HepG2 (cell line): ENCODE measurements around the gene PHTF2. TPM values are rescaled to one million over a fixed set of nuclear protein-coding genes. Genes with fewer than 3 reads are reported as not detected.

ENCODE experiments used
- ATAC-seq: fragments of 200-7000 bp; cut with Tn5 transposase; 3 replicates; pipeline ENCODE4 v1.9.1; 2020; ENCODE audit warnings: mild to moderate bottlenecking, moderate library complexity
- BruUV-seq: library from RNA; stranded (reverse); fragments of 400-500 nt; replicated peaks from 2 replicates; lab custom pipeline; 2021; lab: Mats Ljungman, UMichigan
- CTCF ChIA-PET: fragments of 300-600 bp; formaldehyde crosslinking; extraction: SDS; loops from one replicate; lab custom pipeline; 2021; ENCODE audit warnings: low total read pairs, inconsistent platforms, low intra/inter-chr PET ratio; lab: Yijun Ruan, JAX
- POLR2A ChIA-PET: fragments of 350-600 bp; sonication (Branson Sonifier 250); formaldehyde crosslinking; loops from one replicate; lab custom pipeline; 2020; ENCODE audit warnings: antibody characterized with exemption, inconsistent platforms; lab: Yijun Ruan, JAX
- DNase-seq: peaks from one replicate; pipeline ENCODE4 v3.0.0-alpha.2; 2015; ENCODE audit warnings: low spot score
- FAIRE-seq: peaks from 3 replicates; lab custom pipeline; 2011; peaks lifted over from hg19 to GRCh38; lab: Jason Lieb, UNC
- H2AFZ ChIP-seq: one replicate; pipeline ENCODE4 v1.6.1; 2011; ENCODE audit warnings: low read length, inconsistent platforms
- H3K27ac ChIP-seq: fragments of 300-600 bp; 3 replicates; pipeline ENCODE4 v1.8.0; 2011; ENCODE audit warnings: mixed run types, mild to moderate bottlenecking, mixed read lengths, low read length, inconsistent platforms; ENCODE audit not compliant: insufficient read depth; ENCODE audit errors: extremely low read length
- H3K27me3 ChIP-seq, 2 experiments: fragments of 200-600 bp in 1 of 2; 2 replicates in 1 of 2; 3 replicates in 1 of 2; pipeline versions ENCODE4 v1.6.0 to v1.8.0; 2011; ENCODE audit warnings: low read length in 2 of 2, mild to moderate bottlenecking in 2 of 2, moderate library complexity in 2 of 2, inconsistent platforms in 1 of 2; ENCODE audit not compliant: insufficient read depth in 2 of 2, control insufficient read depth in 1 of 2
- H3K36me3 ChIP-seq, 2 experiments: fragments of 200-600 bp in 1 of 2; replicated peaks in 1 of 2; 2 replicates in 1 of 2; 3 replicates in 1 of 2; pipeline versions ENCODE4 v1.5.1 to v1.8.0; 2011; ENCODE audit warnings: low read length in 2 of 2, inconsistent platforms in 1 of 2; ENCODE audit not compliant: insufficient read depth in 2 of 2, control insufficient read depth in 1 of 2
- H3K4me1 ChIP-seq: 2 replicates; pipeline ENCODE4 v1.5.1; 2012; ENCODE audit warnings: low read length, inconsistent platforms; ENCODE audit not compliant: insufficient read depth
- H3K4me2 ChIP-seq: 2 replicates; pipeline ENCODE4 v1.6.0; 2011; ENCODE audit warnings: low read depth, low read length, inconsistent platforms
- H3K4me3 ChIP-seq, 3 experiments: fragments of 200-600 bp in 1 of 3; sonication (generic), shearing (Covaris generic) in 1 of 3; replicated peaks in 1 of 3; 2 replicates each; pipeline ENCODE4 v1.5.1; 2011 to 2016; ENCODE audit warnings: low read length in 3 of 3, inconsistent platforms in 2 of 3, low read depth in 2 of 3, mild to moderate bottlenecking in 2 of 3, control low read depth in 1 of 3, mixed read lengths in 1 of 3; ENCODE audit not compliant: insufficient read depth in 1 of 3
- H3K79me2 ChIP-seq: one replicate; pipeline ENCODE4 v1.6.1; 2011; ENCODE audit warnings: low read length, inconsistent platforms; ENCODE audit not compliant: insufficient read depth
- H3K9ac ChIP-seq: 2 replicates; pipeline ENCODE4 v1.6.0; 2011; ENCODE audit warnings: mild to moderate bottlenecking, low read depth, low read length, inconsistent platforms; ENCODE audit not compliant: insufficient read depth
- H3K9me3 ChIP-seq: 2 replicates; pipeline ENCODE4 v1.5.1; 2012; ENCODE audit warnings: mild to moderate bottlenecking, low read length
- H4K20me1 ChIP-seq: 2 replicates; pipeline ENCODE4 v1.6.0; 2011; ENCODE audit warnings: inconsistent platforms, mild to moderate bottlenecking, low read length, moderate library complexity; ENCODE audit not compliant: insufficient read depth
- ASH2L ChIP-seq: fragments of 300-600, 200-600 bp; sonication (generic); IDR thresholded peaks from 2 replicates; pipeline ENCODE4 v1.7.0; 2017; ENCODE audit warnings: low read depth, mild to moderate bottlenecking, moderate library complexity, mixed read lengths, low read length; ENCODE audit not compliant: insufficient read length
- CEBPG ChIP-seq: IDR thresholded peaks from 2 replicates; pipeline ENCODE4 v1.6.1; 2016
- EZH2 ChIP-seq: conservative IDR thresholded peaks from 2 replicates; pipeline ENCODE4 v1.6.1; 2012; ENCODE audit warnings: mild to moderate bottlenecking, low read depth, low read length, moderate library complexity
- KDM5B ChIP-seq: sonication (generic); formaldehyde crosslinking; IDR thresholded peaks from 2 replicates; pipeline ENCODE4 v1.4.0; 2020; ENCODE audit warnings: missing genetic modification reagents, mild to moderate bottlenecking, borderline replicate concordance
- PAWR ChIP-seq: sonication (generic); formaldehyde crosslinking; IDR thresholded peaks from 2 replicates; pipeline ENCODE4 v1.4.0; 2020; ENCODE audit warnings: missing genetic modification reagents, mild to moderate bottlenecking, borderline replicate concordance
- PBX3 ChIP-seq: sonication (generic); formaldehyde crosslinking; IDR thresholded peaks from 2 replicates; pipeline ENCODE4 v1.8.1; 2023; ENCODE audit warnings: missing genetic modification reagents, inconsistent platforms, borderline replicate concordance
- RAD21 ChIP-seq: fragments of 450-650 bp; formaldehyde crosslinking; IDR thresholded peaks from 2 replicates; pipeline ENCODE4 v1.5.0; 2020; ENCODE audit warnings: mild to moderate bottlenecking
- RAD51 ChIP-seq: fragments of 450-650 bp; IDR thresholded peaks from 2 replicates; pipeline ENCODE4 v1.6.1; 2016; ENCODE audit warnings: borderline replicate concordance
- RORA ChIP-seq: sonication (generic); formaldehyde crosslinking; IDR thresholded peaks from 2 replicates; pipeline ENCODE4 v1.5.0; 2020; ENCODE audit warnings: mild to moderate bottlenecking, missing genetic modification reagents, moderate library complexity
- SMC3 ChIP-seq: IDR thresholded peaks from 2 replicates; pipeline ENCODE4 v1.6.1; 2011; ENCODE audit warnings: low read length, improper control_type of control experiment
- STAG1 ChIP-seq: sonication (generic); formaldehyde crosslinking; IDR thresholded peaks from 2 replicates; pipeline ENCODE4 v1.4.0; 2020; ENCODE audit warnings: missing genetic modification reagents
- TP53 ChIP-seq: sonication (generic); formaldehyde crosslinking; conservative IDR thresholded peaks from 2 replicates; pipeline ENCODE4 v1.4.0; 2020; ENCODE audit warnings: missing genetic modification reagents
- ZNF205 ChIP-seq: IDR thresholded peaks from 2 replicates; pipeline ENCODE4 v1.6.1; 2018; ENCODE audit warnings: missing biosample characterization, missing genetic modification reagents
- WGBS: methylation state at CpG from one replicate; pipeline ENCODE4 v1.1.6; 2017; ENCODE audit warnings: low lambda C conversion rate; 5-methylcytosine and 5-hydroxymethylcytosine counted together
- in situ Hi-C: cut with HindIII; loops from 2 replicates; pipeline ENCODE4 v1.10.0; 2017; ENCODE audit warnings: low pct_unique_long_range_greater_than_20kb; ENCODE audit not compliant: extremely low pct_ligation_motif_present
- intact Hi-C: fragments of 100-400 bp; cut with micrococcal nuclease; formaldehyde crosslinking; loops from one replicate; pipeline ENCODE4 v1.10.0; 2022; ENCODE audit not compliant: unreplicated experiment
- polyA plus RNA-seq, 8 experiments: library from polyadenylated mRNA; depleted of rRNA in 3 of 8; stranded (reverse) in 7 of 8; unstranded in 1 of 8; fragments of >200 nt; fragmentation: Illumina TruSeq in 4 of 8; extraction: Trizol in 4 of 8; gene quantifications; 2 replicates each; pipeline versions ENCODE4 v1.2.1 to v1.2.3, GENCODE V29; 2011 to 2016; ENCODE audit warnings: low read depth in 4 of 8, missing spikeins in 1 of 8, mixed read lengths in 1 of 8; ENCODE audit not compliant: insufficient read depth in 1 of 8
- total RNA-seq, 5 experiments: library from RNA; depleted of rRNA; stranded (reverse); fragments of >200 nt; fragmentation: Illumina TruSeq; extraction: Trizol; gene quantifications; 2 replicates each; pipeline ENCODE4 v1.2.3, GENCODE V29; 2016; ENCODE audit warnings: low read depth in 1 of 5
- TF ChIP-seq, protein P1 (sequence below): sonication (generic); formaldehyde crosslinking; IDR thresholded peaks from 2 replicates; pipeline ENCODE4 v1.4.0; 2020; ENCODE audit warnings: missing genetic modification reagents
- TF ChIP-seq, protein P2 (sequence below): sonication (generic); formaldehyde crosslinking; IDR thresholded peaks from 2 replicates; pipeline ENCODE4 v1.5.0; 2020; ENCODE audit warnings: mild to moderate bottlenecking, missing genetic modification reagents, moderate library complexity
- TF ChIP-seq, protein P3 (sequence below): sonication (generic); formaldehyde crosslinking; IDR thresholded peaks from 2 replicates; pipeline ENCODE4 v1.4.0; 2020; ENCODE audit warnings: low read depth, mild to moderate bottlenecking, missing genetic modification reagents

The PHTF2 gene
- total and polyA plus RNA-seq, 2 of the 13 experiments (the other 11 are each of a cell fraction or from before 2014, with no cell fraction given), result 7.4 to 10.2 TPM

DNA sequence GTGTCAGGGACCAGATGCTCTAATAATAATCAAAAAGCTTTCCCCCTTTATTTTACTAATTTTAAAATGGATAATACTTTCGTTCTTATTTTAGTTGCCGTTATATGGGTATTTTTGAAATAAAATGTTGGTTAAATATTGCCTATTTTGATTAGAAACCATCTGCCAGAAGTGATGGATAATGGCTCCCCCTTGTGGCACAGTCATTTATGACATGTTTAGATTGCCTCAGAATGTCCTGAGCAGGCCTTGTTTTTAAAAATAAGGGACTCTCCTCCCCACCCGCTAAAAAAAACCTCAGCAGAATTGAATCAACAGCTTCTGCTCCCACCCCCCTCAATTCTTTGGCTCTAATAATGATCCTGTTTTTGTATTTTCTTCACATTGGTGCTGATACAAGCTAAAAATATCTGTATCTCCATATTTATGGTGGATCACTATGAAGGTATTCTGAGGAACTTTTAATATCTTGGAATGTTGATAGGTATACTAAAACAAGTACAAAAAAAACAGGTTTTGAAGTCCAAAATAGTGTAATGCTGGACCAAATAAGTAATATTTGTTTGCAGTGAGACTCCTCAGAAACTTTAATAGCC is 39.2 kb upstream of the PHTF2 start:
- WGBS, result 5% methylated on average over 3 of the region's 3 CpGs
- in situ Hi-C loops, result loop anchor here (5.0 kb wide), 1 partner anchor 102 kb away; no protein-coding TSS in a partner anchor
- intact Hi-C loops, result loop anchor here (1.0 kb wide), 2 partner anchors 102 to 108 kb away; no protein-coding TSS in a partner anchor
- Histone ChIP-seq H3K4me2 (no peak overlapping the region), H2AFZ (no peak overlapping the region), H3K4me1 (peaks cover 4% of the 10 kb centered on the region; the same call in 1 of the 2 replicates), H3K27me3 (no peaks in the 10 kb centered on the region), H3K36me3 (peaks cover 1 to 4% of the 10 kb centered on the region in 2 experiments; a peak in 1 of 5 replicates), H3K9me3 (no peaks in the 10 kb centered on the region), H3K4me3 (no peak overlapping the region), H3K79me2 (peaks cover 46% of the 10 kb centered on the region), H4K20me1 (no peaks in the 10 kb centered on the region), H3K27ac (no peak overlapping the region), H3K9ac (no peak overlapping the region)
- ATAC-seq (peak; percentile 69), DNase-seq (peak; percentile 57), FAIRE-seq (peak; percentile 28)
- BruUV-seq, result no TSS peak
- ChIA-PET POLR2A (no interaction called here), CTCF (interaction anchor here (2.0 to 2.2 kb wide), 2 partner anchors 102 to 108 kb away, joined by 19 to 34 read pairs; no protein-coding TSS in a partner anchor)
- peak; percentile 77 for TF ChIP-seq SMC3
- TF ChIP-seq, protein P1, sequence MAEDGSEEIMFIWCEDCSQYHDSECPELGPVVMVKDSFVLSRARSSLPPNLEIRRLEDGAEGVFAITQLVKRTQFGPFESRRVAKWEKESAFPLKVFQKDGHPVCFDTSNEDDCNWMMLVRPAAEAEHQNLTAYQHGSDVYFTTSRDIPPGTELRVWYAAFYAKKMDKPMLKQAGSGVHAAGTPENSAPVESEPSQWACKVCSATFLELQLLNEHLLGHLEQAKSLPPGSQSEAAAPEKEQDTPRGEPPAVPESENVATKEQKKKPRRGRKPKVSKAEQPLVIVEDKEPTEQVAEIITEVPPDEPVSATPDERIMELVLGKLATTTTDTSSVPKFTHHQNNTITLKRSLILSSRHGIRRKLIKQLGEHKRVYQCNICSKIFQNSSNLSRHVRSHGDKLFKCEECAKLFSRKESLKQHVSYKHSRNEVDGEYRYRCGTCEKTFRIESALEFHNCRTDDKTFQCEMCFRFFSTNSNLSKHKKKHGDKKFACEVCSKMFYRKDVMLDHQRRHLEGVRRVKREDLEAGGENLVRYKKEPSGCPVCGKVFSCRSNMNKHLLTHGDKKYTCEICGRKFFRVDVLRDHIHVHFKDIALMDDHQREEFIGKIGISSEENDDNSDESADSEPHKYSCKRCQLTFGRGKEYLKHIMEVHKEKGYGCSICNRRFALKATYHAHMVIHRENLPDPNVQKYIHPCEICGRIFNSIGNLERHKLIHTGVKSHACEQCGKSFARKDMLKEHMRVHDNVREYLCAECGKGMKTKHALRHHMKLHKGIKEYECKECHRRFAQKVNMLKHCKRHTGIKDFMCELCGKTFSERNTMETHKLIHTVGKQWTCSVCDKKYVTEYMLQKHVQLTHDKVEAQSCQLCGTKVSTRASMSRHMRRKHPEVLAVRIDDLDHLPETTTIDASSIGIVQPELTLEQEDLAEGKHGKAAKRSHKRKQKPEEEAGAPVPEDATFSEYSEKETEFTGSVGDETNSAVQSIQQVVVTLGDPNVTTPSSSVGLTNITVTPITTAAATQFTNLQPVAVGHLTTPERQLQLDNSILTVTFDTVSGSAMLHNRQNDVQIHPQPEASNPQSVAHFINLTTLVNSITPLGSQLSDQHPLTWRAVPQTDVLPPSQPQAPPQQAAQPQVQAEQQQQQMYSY, result no peak
- TF ChIP-seq PAWR, result no peak
- TF ChIP-seq TP53, result no peak
- TF ChIP-seq, protein P2, sequence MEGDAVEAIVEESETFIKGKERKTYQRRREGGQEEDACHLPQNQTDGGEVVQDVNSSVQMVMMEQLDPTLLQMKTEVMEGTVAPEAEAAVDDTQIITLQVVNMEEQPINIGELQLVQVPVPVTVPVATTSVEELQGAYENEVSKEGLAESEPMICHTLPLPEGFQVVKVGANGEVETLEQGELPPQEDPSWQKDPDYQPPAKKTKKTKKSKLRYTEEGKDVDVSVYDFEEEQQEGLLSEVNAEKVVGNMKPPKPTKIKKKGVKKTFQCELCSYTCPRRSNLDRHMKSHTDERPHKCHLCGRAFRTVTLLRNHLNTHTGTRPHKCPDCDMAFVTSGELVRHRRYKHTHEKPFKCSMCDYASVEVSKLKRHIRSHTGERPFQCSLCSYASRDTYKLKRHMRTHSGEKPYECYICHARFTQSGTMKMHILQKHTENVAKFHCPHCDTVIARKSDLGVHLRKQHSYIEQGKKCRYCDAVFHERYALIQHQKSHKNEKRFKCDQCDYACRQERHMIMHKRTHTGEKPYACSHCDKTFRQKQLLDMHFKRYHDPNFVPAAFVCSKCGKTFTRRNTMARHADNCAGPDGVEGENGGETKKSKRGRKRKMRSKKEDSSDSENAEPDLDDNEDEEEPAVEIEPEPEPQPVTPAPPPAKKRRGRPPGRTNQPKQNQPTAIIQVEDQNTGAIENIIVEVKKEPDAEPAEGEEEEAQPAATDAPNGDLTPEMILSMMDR (CRISPR knock-in tag), result peak; percentile 74
- TF ChIP-seq STAG1 (CRISPR knock-in tag), result peak; percentile 81
- no peak for TF ChIP-seq KDM5B (CRISPR knock-in tag)
- TF ChIP-seq, protein P3, sequence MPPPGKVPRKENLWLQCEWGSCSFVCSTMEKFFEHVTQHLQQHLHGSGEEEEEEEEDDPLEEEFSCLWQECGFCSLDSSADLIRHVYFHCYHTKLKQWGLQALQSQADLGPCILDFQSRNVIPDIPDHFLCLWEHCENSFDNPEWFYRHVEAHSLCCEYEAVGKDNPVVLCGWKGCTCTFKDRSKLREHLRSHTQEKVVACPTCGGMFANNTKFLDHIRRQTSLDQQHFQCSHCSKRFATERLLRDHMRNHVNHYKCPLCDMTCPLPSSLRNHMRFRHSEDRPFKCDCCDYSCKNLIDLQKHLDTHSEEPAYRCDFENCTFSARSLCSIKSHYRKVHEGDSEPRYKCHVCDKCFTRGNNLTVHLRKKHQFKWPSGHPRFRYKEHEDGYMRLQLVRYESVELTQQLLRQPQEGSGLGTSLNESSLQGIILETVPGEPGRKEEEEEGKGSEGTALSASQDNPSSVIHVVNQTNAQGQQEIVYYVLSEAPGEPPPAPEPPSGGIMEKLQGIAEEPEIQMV (CRISPR knock-in tag), result no peak
- TF ChIP-seq RAD21 (CRISPR knock-in tag), result peak; percentile 77
- TF ChIP-seq RORA (CRISPR knock-in tag), result 0 out of 2 replicates have a peak, but pooled peaks have one; percentile 36
- TF ChIP-seq CEBPG, result peak; percentile 57; the same call in 1 of the 2 replicates
- no peak for TF ChIP-seq ASH2L
- no peak for TF ChIP-seq ZNF205 (CRISPR knock-in tag)
- TF ChIP-seq EZH2, result no peak
- no peak for TF ChIP-seq PBX3 (CRISPR knock-in tag)
- TF ChIP-seq RAD51, result no peak
